ENCODE results near the gene STK17A.

The STK17A gene

GRCh38 chr7:43637114-43637806, 54.4 kb downstream of the STK17A start:
- no peak for DNase-seq (ENCODE audit: low read depth, low spot score)

GRCh38 chr7:43639858-43640491, 57.1 kb downstream of the STK17A start:
- no peak overlapping the region for H3K4me3 ChIP-seq
- DNase-seq (ENCODE audit: low read depth, low spot score) = no peak
- TF ChIP-seq FOXP2 (optimal IDR thresholded peaks at IDR 0.05; ENCODE audit: control extremely low read depth, extremely low read length, insufficient read depth) = no peak
- TF ChIP-seq POLR2AphosphoS5 (IDR thresholded peaks at IDR 0.05; ENCODE audit: borderline replicate concordance, low read depth, low read length) = no peak
- TF ChIP-seq EZH2 (IDR thresholded peaks at IDR 0.05) = no peak
- no peak overlapping the region for H3K27ac ChIP-seq
- H3K9ac ChIP-seq (ENCODE audit: insufficient read length) = no peak overlapping the region
- H3K36me3 ChIP-seq (ENCODE audit: insufficient read depth, low read length) = peaks cover 72% of the 10 kb centered on the region
- H3K9me3 ChIP-seq (ENCODE audit: low read depth, low read length) = no peaks in the 10 kb centered on the region

More at GRCh38 chr7:43637114-43637806, 54.4 kb downstream of the STK17A start:
- Histone ChIP-seq H3K9ac (ENCODE audit: insufficient read length) (no peak overlapping the region), H3K9me3 (ENCODE audit: low read depth, low read length) (no peaks in the 10 kb centered on the region), H3K36me3 (ENCODE audit: insufficient read depth, low read length) (peaks cover 78% of the 10 kb centered on the region), H3K27ac (no peak overlapping the region), H3K4me3 (no peak overlapping the region)
- TF ChIP-seq FOXP2 (optimal IDR thresholded peaks at IDR 0.05; ENCODE audit: control extremely low read depth, extremely low read length, insufficient read depth) (no peak), EZH2 (IDR thresholded peaks at IDR 0.05) (no peak), POLR2AphosphoS5 (IDR thresholded peaks at IDR 0.05; ENCODE audit: borderline replicate concordance, low read depth, low read length) (no peak)

GRCh38 chr7:43640679-43641078, 57.8 kb downstream of the STK17A start:
- H3K36me3 ChIP-seq (ENCODE audit: insufficient read depth, low read length) = peaks cover 72% of the 10 kb centered on the region
- TF ChIP-seq EZH2 (IDR thresholded peaks at IDR 0.05) (no peak), FOXP2 (optimal IDR thresholded peaks at IDR 0.05; ENCODE audit: control extremely low read depth, extremely low read length, insufficient read depth) (no peak), POLR2AphosphoS5 (IDR thresholded peaks at IDR 0.05; ENCODE audit: borderline replicate concordance, low read depth, low read length) (no peak)
- H3K27ac ChIP-seq = no peak overlapping the region
- H3K9me3 ChIP-seq (ENCODE audit: low read depth, low read length) = no peaks in the 10 kb centered on the region
- no peak overlapping the region for H3K9ac ChIP-seq (ENCODE audit: insufficient read length)
- DNase-seq (ENCODE audit: low read depth, low spot score) = no peak
- no peak overlapping the region for H3K4me3 ChIP-seq

GRCh38 chr7:43642897-43643630, 60.2 kb downstream of the STK17A start:
- Histone ChIP-seq H3K27ac (no peak overlapping the region), H3K4me3 (no peak overlapping the region), H3K9ac (ENCODE audit: insufficient read length) (no peak overlapping the region), H3K9me3 (ENCODE audit: low read depth, low read length) (no peaks in the 10 kb centered on the region), H3K36me3 (ENCODE audit: insufficient read depth, low read length) (peaks cover 71% of the 10 kb centered on the region)
- no peak for TF ChIP-seq POLR2AphosphoS5 (IDR thresholded peaks at IDR 0.05; ENCODE audit: borderline replicate concordance, low read depth, low read length)
- no peak for TF ChIP-seq FOXP2 (optimal IDR thresholded peaks at IDR 0.05; ENCODE audit: control extremely low read depth, extremely low read length, insufficient read depth)
- no peak for TF ChIP-seq EZH2 (IDR thresholded peaks at IDR 0.05)
- DNase-seq (ENCODE audit: low read depth, low spot score) = no peak

- H3K36me3 ChIP-seq (ENCODE audit: insufficient read depth, low read length) = peaks cover 75% of the 10 kb centered on the region
Measured at GRCh38 chr7:43643846-43644245, 60.9 kb downstream of the STK17A start.

GRCh38 chr7:43645699-43646226, 62.9 kb downstream of the STK17A start:
- no peaks in the 10 kb centered on the region for H3K9me3 ChIP-seq (ENCODE audit: low read depth, low read length)
- no peak for DNase-seq (ENCODE audit: low read depth, low spot score)
- H3K9ac ChIP-seq (ENCODE audit: insufficient read length) = no peak overlapping the region
- H3K36me3 ChIP-seq (ENCODE audit: insufficient read depth, low read length) = peaks cover 68% of the 10 kb centered on the region
- no peak overlapping the region for H3K4me3 ChIP-seq
- H3K27ac ChIP-seq = no peak overlapping the region
- no peak for TF ChIP-seq EZH2 (IDR thresholded peaks at IDR 0.05)
- no peak for TF ChIP-seq POLR2AphosphoS5 (IDR thresholded peaks at IDR 0.05; ENCODE audit: borderline replicate concordance, low read depth, low read length)
- TF ChIP-seq FOXP2 (optimal IDR thresholded peaks at IDR 0.05; ENCODE audit: control extremely low read depth, extremely low read length, insufficient read depth) = no peak

More at GRCh38 chr7:43643846-43644245, 60.9 kb downstream of the STK17A start:
- TF ChIP-seq EZH2 (IDR thresholded peaks at IDR 0.05) = no peak
- TF ChIP-seq FOXP2 (optimal IDR thresholded peaks at IDR 0.05; ENCODE audit: control extremely low read depth, extremely low read length, insufficient read depth) = no peak
- no peak for TF ChIP-seq POLR2AphosphoS5 (IDR thresholded peaks at IDR 0.05; ENCODE audit: borderline replicate concordance, low read depth, low read length)
- Histone ChIP-seq H3K4me3 (no peak overlapping the region), H3K9ac (ENCODE audit: insufficient read length) (no peak overlapping the region), H3K9me3 (ENCODE audit: low read depth, low read length) (no peaks in the 10 kb centered on the region), H3K27ac (no peak overlapping the region)
- no peak for DNase-seq (ENCODE audit: low read depth, low spot score)

GRCh38 chr7:43646603-43647338, 63.9 kb downstream of the STK17A start:
- H3K4me3 ChIP-seq = no peak overlapping the region
- no peak overlapping the region for H3K27ac ChIP-seq
- TF ChIP-seq FOXP2 (optimal IDR thresholded peaks at IDR 0.05; ENCODE audit: control extremely low read depth, extremely low read length, insufficient read depth) = no peak
- no peak for TF ChIP-seq EZH2 (IDR thresholded peaks at IDR 0.05)
- TF ChIP-seq POLR2AphosphoS5 (IDR thresholded peaks at IDR 0.05; ENCODE audit: borderline replicate concordance, low read depth, low read length) = no peak
- DNase-seq (ENCODE audit: low read depth, low spot score) = no peak
- peaks cover 63% of the 10 kb centered on the region for H3K36me3 ChIP-seq (ENCODE audit: insufficient read depth, low read length)
- no peaks in the 10 kb centered on the region for H3K9me3 ChIP-seq (ENCODE audit: low read depth, low read length)
- no peak overlapping the region for H3K9ac ChIP-seq (ENCODE audit: insufficient read length)

Measured in SK-N-MC (cell line).